ENCODE measurements around the gene CHERP.
"Not testable (repeated sequence)": the region's sequence is repeated elsewhere in the genome, so short reads cannot be mapped to it uniquely, and the experiment has no call there.

CHERP gene

GRCh38 chr19:16569609-16570320 lies 27.5 kb upstream of the CHERP start:
- peak overlapping the region in 1 of 2 donors; percentile 63 for H3K27ac Mint-ChIP-seq
- H3K27me3 Mint-ChIP-seq = no peaks in the 10 kb centered on the region
- H3K4me1 Mint-ChIP-seq = peaks cover 79% of the 10 kb centered on the region
- no peaks in the 10 kb centered on the region for H3K9me3 Mint-ChIP-seq
- ATAC-seq (no peak), DNase-seq (no peak)
- no peak overlapping the region for H3K4me3 Mint-ChIP-seq

- H3K4me3 Mint-ChIP-seq = peak overlapping the region in 1 of 2 donors; percentile 82
- no peaks in the 10 kb centered on the region for H3K27me3 Mint-ChIP-seq
- peaks cover 51% of the 10 kb centered on the region for H3K4me1 Mint-ChIP-seq
- DNase-seq (no peak), ATAC-seq (no peak)
- no peaks in the 10 kb centered on the region for H3K9me3 Mint-ChIP-seq
- peak overlapping the region; percentile 92 to 96 for H3K27ac Mint-ChIP-seq
Observed at GRCh38 chr19:16566702-16567101, 24.5 kb upstream of the CHERP start.

- H3K9me3 Mint-ChIP-seq = no peaks in the 10 kb centered on the region
- H3K4me3 Mint-ChIP-seq = peak overlapping the region; percentile 65 to 82
- peaks cover 46% of the 10 kb centered on the region for H3K4me1 Mint-ChIP-seq
- ATAC-seq = peak; percentile 97
- no peaks in the 10 kb centered on the region for H3K27me3 Mint-ChIP-seq
- peak overlapping the region; percentile 92 to 96 for H3K27ac Mint-ChIP-seq
- DNase-seq = peak; percentile 27 to 60
Observed at GRCh38 chr19:16566161-16566560, 23.9 kb upstream of the CHERP start.

- Mint-ChIP-seq H3K9me3 (no peaks in the 10 kb centered on the region), H3K27ac (no peak overlapping the region), H3K4me1 (peaks cover 33% of the 10 kb centered on the region), H3K27me3 (no peaks in the 10 kb centered on the region), H3K4me3 (no peak overlapping the region)
- no peak for DNase-seq
- no peak for ATAC-seq
Observed at GRCh38 chr19:16564842-16565241, 22.6 kb upstream of the CHERP start.

GRCh38 chr19:16562608-16563025 lies 20.4 kb upstream of the CHERP start:
- no peak for ATAC-seq
- H3K27ac Mint-ChIP-seq = no peak overlapping the region
- no peaks in the 10 kb centered on the region for H3K9me3 Mint-ChIP-seq
- no peak for DNase-seq
- no peak overlapping the region for H3K4me3 Mint-ChIP-seq
- H3K27me3 Mint-ChIP-seq = no peaks in the 10 kb centered on the region
- H3K4me1 Mint-ChIP-seq = peaks cover 11% of the 10 kb centered on the region

- no peak for ATAC-seq
- Mint-ChIP-seq H3K4me3 (no peak overlapping the region), H3K27me3 (no peaks in the 10 kb centered on the region), H3K9me3 (no peaks in the 10 kb centered on the region), H3K4me1 (peaks cover 6% of the 10 kb centered on the region), H3K27ac (peak overlapping the region in 1 of 2 donors; percentile 42)
- DNase-seq = no peak
Observed at GRCh38 chr19:16561382-16561781, 19.1 kb upstream of the CHERP start.

- H3K4me1 Mint-ChIP-seq = no peaks in the 10 kb centered on the region
- H3K9me3 Mint-ChIP-seq = no peaks in the 10 kb centered on the region
- DNase-seq = no peak
- no peak overlapping the region for H3K4me3 Mint-ChIP-seq
- ATAC-seq = no peak
- no peaks in the 10 kb centered on the region for H3K27me3 Mint-ChIP-seq
- H3K27ac Mint-ChIP-seq = peak overlapping the region in 1 of 2 donors; percentile 50
Observed at GRCh38 chr19:16559780-16560276, 17.6 kb upstream of the CHERP start.

- H3K27ac Mint-ChIP-seq = peak overlapping the region in 1 of 2 donors; percentile 76
- no peaks in the 10 kb centered on the region for H3K9me3 Mint-ChIP-seq
- no peaks in the 10 kb centered on the region for H3K27me3 Mint-ChIP-seq
- DNase-seq (no peak), ATAC-seq (no peak)
- no peak overlapping the region for H3K4me3 Mint-ChIP-seq
- peaks cover 6% of the 10 kb centered on the region for H3K4me1 Mint-ChIP-seq
Observed at GRCh38 chr19:16554776-16555175, 12.5 kb upstream of the CHERP start.

GRCh38 chr19:16551902-16552301 lies 9.7 kb upstream of the CHERP start:
- H3K4me3 Mint-ChIP-seq, H3K9me3 Mint-ChIP-seq, H3K27me3 Mint-ChIP-seq, ATAC-seq, H3K27ac Mint-ChIP-seq, DNase-seq: not testable (repeated sequence)
- peaks cover 20% of the 10 kb centered on the region for H3K4me1 Mint-ChIP-seq

- Mint-ChIP-seq H3K4me3 (no peak overlapping the region), H3K9me3 (no peaks in the 10 kb centered on the region), H3K27ac (peak overlapping the region in 1 of 2 donors; percentile 67), H3K27me3 (no peaks in the 10 kb centered on the region), H3K4me1 (peaks cover 40% of the 10 kb centered on the region)
- no peak for DNase-seq
- no peak for ATAC-seq
Observed at GRCh38 chr19:16548956-16549355, 6.7 kb upstream of the CHERP start.

GRCh38 chr19:16544473-16545231 lies 2.4 kb upstream of the CHERP start:
- H3K4me1 Mint-ChIP-seq = peaks cover 62% of the 10 kb centered on the region
- DNase-seq (no peak), ATAC-seq (no peak)
- H3K9me3 Mint-ChIP-seq = no peaks in the 10 kb centered on the region
- H3K4me3 Mint-ChIP-seq = peak overlapping the region in 1 of 2 donors; percentile 24
- no peak overlapping the region for H3K27ac Mint-ChIP-seq
- no peaks in the 10 kb centered on the region for H3K27me3 Mint-ChIP-seq

- DNase-seq, ATAC-seq, H3K9me3 Mint-ChIP-seq, H3K27me3 Mint-ChIP-seq: not testable (repeated sequence)
- Mint-ChIP-seq H3K27ac (peak overlapping the region in 1 of 2 donors; percentile 19), H3K4me3 (peak overlapping the region; percentile 91 to 95), H3K4me1 (peaks cover 68% of the 10 kb centered on the region)
Observed at GRCh38 chr19:16543734-16544133, 1.5 kb upstream of the CHERP start.

GRCh38 chr19:16542910-16543472 lies 754 bp upstream of the CHERP start:
- peak overlapping the region; percentile 87 to 97 for H3K27ac Mint-ChIP-seq
- H3K9me3 Mint-ChIP-seq = no peaks in the 10 kb centered on the region
- H3K27me3 Mint-ChIP-seq = no peaks in the 10 kb centered on the region
- no peak for DNase-seq
- peaks cover 75% of the 10 kb centered on the region for H3K4me1 Mint-ChIP-seq
- no peak for ATAC-seq
- H3K4me3 Mint-ChIP-seq = peak overlapping the region; percentile 91 to 95

GRCh38 chr19:16541526-16542044 lies 652 bp downstream of the CHERP start:
- H3K9me3 Mint-ChIP-seq = no peaks in the 10 kb centered on the region
- DNase-seq = no peak
- H3K27me3 Mint-ChIP-seq = no peaks in the 10 kb centered on the region
- peaks cover 77% of the 10 kb centered on the region for H3K4me1 Mint-ChIP-seq
- peak overlapping the region; percentile 91 to 95 for H3K4me3 Mint-ChIP-seq
- peak; percentile 1 for ATAC-seq
- peak overlapping the region in 1 of 2 donors; percentile 91 for H3K27ac Mint-ChIP-seq

GRCh38 chr19:16540948-16541347 lies 1.3 kb downstream of the CHERP start:
- H3K4me1 Mint-ChIP-seq = peaks cover 84% of the 10 kb centered on the region
- peak overlapping the region; percentile 46 to 91 for H3K27ac Mint-ChIP-seq
- H3K9me3 Mint-ChIP-seq = no peaks in the 10 kb centered on the region
- no peaks in the 10 kb centered on the region for H3K27me3 Mint-ChIP-seq
- ATAC-seq = no peak
- no peak for DNase-seq
- H3K4me3 Mint-ChIP-seq = peak overlapping the region; percentile 91 to 95
